A549 (cell line): ENCODE results near the gene CXADR. TPM values are rescaled to one million over a fixed set of nuclear protein-coding genes. Genes with fewer than 3 reads are reported as not detected.
"Not testable (repeated sequence)": the region's sequence is repeated elsewhere in the genome, so short reads cannot be mapped to it uniquely, and the experiment has no call there.

ENCODE experiments used
- ATAC-seq, 2 experiments: fragments of 200-7000 bp in 1 of 2; fragments of >200 bp in 1 of 2; cut with Nextera tagmentation in 1 of 2; cut with Tn5 transposase in 1 of 2; 3 replicates each; pipeline versions ENCODE4 v1.8.0 to v1.9.1; 2018 to 2020; ENCODE audit warnings: mild to moderate bottlenecking in 1 of 2, moderate library complexity in 1 of 2
- CTCF ChIA-PET: fragments of 300-600 bp; sonication (Branson Sonifier 250); formaldehyde crosslinking; extraction: SDS; loops from one replicate; lab custom pipeline; 2021; ENCODE audit warnings: antibody characterized with exemption, inconsistent platforms; lab: Yijun Ruan, JAX
- POLR2A ChIA-PET: fragments of 350-600 bp; formaldehyde crosslinking; extraction: SDS; loops from one replicate; lab custom pipeline; 2021; ENCODE audit warnings: antibody characterized with exemption, inconsistent platforms; lab: Yijun Ruan, JAX
- DNase-seq, 2 experiments: peaks; one replicate each; pipeline versions ENCODE4 v3.0.0 to v3.0.0-alpha.2; 2011 to 2016; ENCODE audit warnings: low read depth in 1 of 2, low spot score in 1 of 2
- FAIRE-seq: peaks from 2 replicates; lab custom pipeline; 2011; peaks lifted over from hg19 to GRCh38; lab: Jason Lieb, UNC
- H3K27ac ChIP-seq, 2 experiments: fragments of >200 bp; sonication (Bioruptor Twin); formaldehyde crosslinking; 3 replicates each; pipeline ENCODE4 v1.5.1; 2016 to 2017
- H3K4me1 ChIP-seq: fragments of >200 bp; sonication (Bioruptor Twin); formaldehyde crosslinking; 3 replicates; pipeline ENCODE4 v1.6.1; 2016
- H3K4me2 ChIP-seq: fragments of >200 bp; sonication (Bioruptor Twin); formaldehyde crosslinking; 3 replicates; pipeline ENCODE4 v1.6.1; 2016
- H3K4me3 ChIP-seq: fragments of >200 bp; sonication (Bioruptor Twin); formaldehyde crosslinking; 3 replicates; pipeline ENCODE4 v1.5.1; 2016
- H3K9me3 ChIP-seq: fragments of >200 bp; sonication (Bioruptor Twin); formaldehyde crosslinking; 3 replicates; pipeline ENCODE4 v1.6.1; 2016
- BHLHE40 ChIP-seq: IDR thresholded peaks from 2 replicates; pipeline ENCODE4 v1.6.1; 2012; ENCODE audit warnings: low read depth, low read length, inconsistent platforms
- EHF ChIP-seq: fragments of 250-450 bp; sonication (Bioruptor Pico); IDR thresholded peaks from 2 replicates; pipeline ENCODE4 v1.5.0; 2020; ENCODE audit warnings: mild to moderate bottlenecking
- GATA3 ChIP-seq: IDR thresholded peaks from 2 replicates; pipeline ENCODE4 v1.6.1; 2012; ENCODE audit warnings: borderline replicate concordance
- HDAC2 ChIP-seq: fragments of 200-600 bp; sonication (generic); IDR thresholded peaks from 2 replicates; pipeline ENCODE4 v1.6.1; 2016
- HOXA7 ChIP-seq: fragments of 250-450 bp; sonication (Bioruptor Pico); IDR thresholded peaks from 2 replicates; pipeline ENCODE4 v1.5.0; 2020; ENCODE audit warnings: mild to moderate bottlenecking, moderate library complexity
- HOXB13 ChIP-seq: fragments of 250-450 bp; sonication (Bioruptor Pico); IDR thresholded peaks from 2 replicates; pipeline ENCODE4 v1.5.0; 2020; ENCODE audit warnings: low read depth, mild to moderate bottlenecking, moderate library complexity
- JUN ChIP-seq, 2 experiments: fragments of >200 bp; sonication (Bioruptor Twin); formaldehyde crosslinking; IDR thresholded peaks; 2 replicates in 1 of 2; 3 replicates in 1 of 2; pipeline ENCODE4 v1.6.1; 2016 to 2017
- MAZ ChIP-seq: fragments of 150-350 bp; IDR thresholded peaks from 2 replicates; pipeline ENCODE4 v1.6.1; 2014; ENCODE audit warnings: antibody characterized with exemption, low read depth, low read length, borderline replicate concordance
- MYC ChIP-seq: IDR thresholded peaks from 2 replicates; pipeline ENCODE4 v1.6.1; 2012; ENCODE audit warnings: mild to moderate bottlenecking, inconsistent platforms, low read length, improper control_type of control experiment, borderline replicate concordance
- NFE2L2 ChIP-seq: fragments of 150-350 bp; conservative IDR thresholded peaks from 2 replicates; pipeline ENCODE4 v1.6.1; 2014; ENCODE audit warnings: low read length
- RAD21 ChIP-seq, 2 experiments: fragments of >200 bp in 1 of 2; sonication (Bioruptor Twin) in 1 of 2; formaldehyde crosslinking in 1 of 2; IDR thresholded peaks in 1 of 2; conservative IDR thresholded peaks in 1 of 2; 2 replicates in 1 of 2; 3 replicates in 1 of 2; pipeline ENCODE4 v1.6.1; 2012 to 2018; ENCODE audit warnings: inconsistent platforms in 1 of 2
- RFX5 ChIP-seq: fragments of 450-650 bp; IDR thresholded peaks from 2 replicates; pipeline ENCODE4 v1.7.1; 2014; ENCODE audit warnings: antibody characterized with exemption, mild to moderate bottlenecking, moderate library complexity
- RNF2 ChIP-seq: fragments of 200-600 bp; sonication (generic); IDR thresholded peaks from 2 replicates; pipeline ENCODE4 v1.6.1; 2016; ENCODE audit warnings: low read depth, mild to moderate bottlenecking, antibody characterized with exemption, moderate library complexity, borderline replicate concordance
- SREBF2 ChIP-seq: fragments of 450-650 bp; IDR thresholded peaks from 2 replicates; pipeline ENCODE4 v1.6.1; 2014; ENCODE audit warnings: mild to moderate bottlenecking, moderate library complexity
- TFCP2L1 ChIP-seq: fragments of 250-450 bp; sonication (Bioruptor Pico); IDR thresholded peaks from 2 replicates; pipeline ENCODE4 v1.5.0; 2021; ENCODE audit warnings: mild to moderate bottlenecking
- ZC3H11A ChIP-seq: fragments of 450-650 bp; IDR thresholded peaks from 2 replicates; pipeline ENCODE4 v1.6.1; 2014; ENCODE audit warnings: antibody characterized with exemption, mild to moderate bottlenecking
- ZNF302 ChIP-seq: fragments of 250-450 bp; sonication (Bioruptor Pico); IDR thresholded peaks from 2 replicates; pipeline ENCODE4 v1.9.0; 2021; ENCODE audit warnings: inconsistent platforms, mild to moderate bottlenecking, moderate library complexity
- WGBS: methylation state at CpG from one replicate; pipeline ENCODE4 v1.1.6; 2017; ENCODE audit errors: missing lambda C conversion rate; 5-methylcytosine and 5-hydroxymethylcytosine counted together
- polyA plus RNA-seq, 4 experiments: library from polyadenylated mRNA; depleted of rRNA in 3 of 4; stranded (reverse); fragments of >200 nt; fragmentation: RNase III in 1 of 4; extraction: RNeasy Plus Mini Kit Qiagen cat#74134 plus additional on column Dnase treatment in 1 of 4; gene quantifications; 2 replicates in 3 of 4; 3 replicates in 1 of 4; pipeline ENCODE4 v1.2.3, GENCODE V29; 2011 to 2017
- TF ChIP-seq, protein P1 (sequence below): IDR thresholded peaks from 2 replicates; pipeline ENCODE4 v1.6.1; 2012
- TF ChIP-seq, protein P2 (sequence below): fragments of 250-450 bp; sonication (Bioruptor Pico); IDR thresholded peaks from 2 replicates; pipeline ENCODE4 v1.5.0; 2021; ENCODE audit warnings: mild to moderate bottlenecking, moderate library complexity, borderline replicate concordance
- TF ChIP-seq, protein P3 (sequence below): IDR thresholded peaks from 2 replicates; pipeline ENCODE4 v1.6.1; 2012; ENCODE audit warnings: low read depth, borderline replicate concordance

The CXADR gene
- polyA plus RNA-seq, 2 of the 4 experiments (the other 2 are of a cell fraction), result 7.7 to 21.7 TPM

DNA sequence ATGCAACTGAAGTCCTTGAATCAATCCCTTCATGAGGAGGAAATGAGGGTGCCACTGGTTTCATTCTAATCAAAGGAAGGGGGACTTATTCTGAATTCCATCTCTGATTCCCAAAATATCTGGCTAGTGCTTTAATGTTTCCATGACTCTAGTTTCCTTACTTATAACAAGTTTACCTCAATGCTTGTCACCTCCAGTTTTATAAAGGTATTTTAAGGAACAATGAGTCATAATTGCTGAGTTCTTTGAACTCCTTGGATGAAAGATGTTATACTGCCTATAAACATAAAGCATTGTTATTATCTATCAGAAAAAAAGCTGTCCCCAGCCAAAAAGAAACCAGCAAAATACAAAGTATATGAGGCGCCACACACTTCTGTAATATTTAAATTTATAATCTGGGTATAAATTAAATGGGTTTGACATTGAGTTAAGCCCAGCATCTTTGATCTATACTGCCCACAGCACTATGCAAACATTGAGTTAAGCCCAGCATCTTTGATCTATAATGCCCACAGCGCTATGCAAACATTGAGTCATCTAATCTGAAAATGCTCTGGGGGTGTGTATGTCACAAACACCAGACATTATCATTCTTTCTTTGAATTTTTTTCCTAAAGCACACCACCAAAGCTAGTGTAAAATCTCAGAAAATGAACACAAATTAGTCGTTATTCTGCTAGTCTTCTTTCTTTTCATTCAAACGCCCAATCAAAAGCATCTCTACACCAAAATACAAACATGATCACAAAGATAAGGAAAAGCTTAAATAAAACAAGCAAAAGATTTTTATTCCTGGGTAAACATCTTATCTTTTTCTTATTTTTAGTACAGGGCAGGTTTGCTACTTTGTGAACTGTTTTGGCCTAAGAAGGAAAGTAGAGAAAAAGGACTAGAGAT is 11.5 kb upstream of the CXADR start (continued):
- TF ChIP-seq ZC3H11A (no peak), NFE2L2 (no peak), GATA3 (peak; percentile 76), JUN (IDR thresholded peaks at IDR 0.05) (peak; percentile 60 to 68; a peak in 3 of 5 replicates), EHF (CRISPR knock-in tag) (no peak), HOXB13 (CRISPR knock-in tag) (no peak)
- TF ChIP-seq, all 56 proteins: peak for 7

DNA sequence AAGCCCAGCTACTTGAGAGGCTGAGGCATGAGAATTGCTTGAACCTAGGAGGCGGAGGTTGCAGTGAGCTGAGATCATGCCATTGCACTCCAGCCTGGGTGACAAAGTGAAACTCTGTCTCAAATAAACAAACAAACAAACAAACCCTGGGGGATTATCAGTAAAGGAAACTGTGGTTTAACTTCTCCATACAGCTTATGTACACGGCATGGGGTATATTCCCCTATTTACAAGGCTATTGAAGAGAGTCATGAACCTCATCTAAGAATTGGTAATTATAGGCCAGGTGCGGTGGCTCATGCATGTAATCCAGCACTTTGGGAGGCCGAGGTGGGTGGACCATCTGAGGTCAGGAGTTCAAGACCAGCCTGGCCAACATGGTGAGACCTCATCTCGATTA is 9.9 kb upstream of the CXADR start:
- ATAC-seq, H3K4me3 ChIP-seq, FAIRE-seq, POLR2A ChIA-PET, H3K4me2 ChIP-seq, H3K27ac ChIP-seq, DNase-seq, H3K9me3 ChIP-seq: not testable (repeated sequence)
- 70% methylated on average over 5 of the region's 5 CpGs for WGBS
- CTCF ChIA-PET, result interaction anchor here (1.0 to 2.3 kb wide), 2 partner anchors 9 to 116 kb away, joined by 3 to 8 read pairs; partner anchors contain the start of gene CXADR
- H3K4me1 ChIP-seq, result peaks cover 16% of the 10 kb centered on the region

DNA sequence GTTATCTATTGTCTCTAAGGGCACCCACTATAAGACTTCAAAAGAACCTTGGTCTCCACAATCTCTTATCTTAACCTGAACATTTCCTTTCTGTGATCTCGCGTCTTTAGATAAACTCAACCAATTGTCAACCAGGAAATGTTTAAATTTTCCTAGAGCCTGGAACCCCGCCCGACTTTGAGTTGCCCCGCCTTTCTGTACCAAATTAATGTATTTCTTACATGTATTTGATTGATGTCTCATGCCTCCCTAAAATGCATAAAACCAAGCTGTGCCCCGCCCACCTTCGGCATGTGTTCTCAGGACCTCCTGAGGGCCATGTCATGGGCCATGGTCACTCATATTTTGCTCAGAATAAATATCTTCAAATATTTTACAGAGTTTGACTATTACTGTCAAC is 5.9 kb upstream of the CXADR start:
- POLR2A ChIA-PET, result no interaction called here
- 71% methylated on average over 7 of the region's 7 CpGs for WGBS
- Histone ChIP-seq H3K9me3 (0 out of 3 replicates have a peak, but pooled peaks cover 3% of the 10 kb centered on the region), H3K27ac (no peak overlapping the region), H3K4me2 (no peak overlapping the region), H3K4me1 (peaks cover 6% of the 10 kb centered on the region), H3K4me3 (no peak overlapping the region)
- DNase-seq (no peak), FAIRE-seq (no peak), ATAC-seq (no peak)
- CTCF ChIA-PET, result no interaction called here
- TF ChIP-seq, protein P1, sequence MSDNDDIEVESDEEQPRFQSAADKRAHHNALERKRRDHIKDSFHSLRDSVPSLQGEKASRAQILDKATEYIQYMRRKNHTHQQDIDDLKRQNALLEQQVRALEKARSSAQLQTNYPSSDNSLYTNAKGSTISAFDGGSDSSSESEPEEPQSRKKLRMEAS, result no peak
- no peak for TF ChIP-seq HDAC2
- TF ChIP-seq RAD21 (conservative IDR thresholded peaks at IDR 0.05 in 1 of 2, IDR thresholded peaks at IDR 0.05 in 1 of 2), result no peak
- no peak for TF ChIP-seq GATA3
- no peak for TF ChIP-seq ZNF302 (CRISPR knock-in tag)
- TF ChIP-seq, protein P2, sequence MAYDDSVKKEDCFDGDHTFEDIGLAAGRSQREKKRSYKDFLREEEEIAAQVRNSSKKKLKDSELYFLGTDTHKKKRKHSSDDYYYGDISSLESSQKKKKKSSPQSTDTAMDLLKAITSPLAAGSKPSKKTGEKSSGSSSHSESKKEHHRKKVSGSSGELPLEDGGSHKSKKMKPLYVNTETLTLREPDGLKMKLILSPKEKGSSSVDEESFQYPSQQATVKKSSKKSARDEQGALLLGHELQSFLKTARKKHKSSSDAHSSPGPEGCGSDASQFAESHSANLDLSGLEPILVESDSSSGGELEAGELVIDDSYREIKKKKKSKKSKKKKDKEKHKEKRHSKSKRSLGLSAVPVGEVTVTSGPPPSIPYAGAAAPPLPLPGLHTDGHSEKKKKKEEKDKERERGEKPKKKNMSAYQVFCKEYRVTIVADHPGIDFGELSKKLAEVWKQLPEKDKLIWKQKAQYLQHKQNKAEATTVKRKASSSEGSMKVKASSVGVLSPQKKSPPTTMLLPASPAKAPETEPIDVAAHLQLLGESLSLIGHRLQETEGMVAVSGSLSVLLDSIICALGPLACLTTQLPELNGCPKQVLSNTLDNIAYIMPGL (CRISPR knock-in tag), result no peak
- no peak for TF ChIP-seq SREBF2
- TF ChIP-seq RFX5, result no peak
- no peak for TF ChIP-seq MAZ
- TF ChIP-seq HOXA7 (CRISPR knock-in tag), result no peak
- TF ChIP-seq, protein P3, sequence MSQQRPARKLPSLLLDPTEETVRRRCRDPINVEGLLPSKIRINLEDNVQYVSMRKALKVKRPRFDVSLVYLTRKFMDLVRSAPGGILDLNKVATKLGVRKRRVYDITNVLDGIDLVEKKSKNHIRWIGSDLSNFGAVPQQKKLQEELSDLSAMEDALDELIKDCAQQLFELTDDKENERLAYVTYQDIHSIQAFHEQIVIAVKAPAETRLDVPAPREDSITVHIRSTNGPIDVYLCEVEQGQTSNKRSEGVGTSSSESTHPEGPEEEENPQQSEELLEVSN, result no peak
- TF ChIP-seq BHLHE40, result no peak
- TF ChIP-seq NFE2L2, result no peak
- no peak for TF ChIP-seq TFCP2L1 (CRISPR knock-in tag)
- no peak for TF ChIP-seq RNF2
- TF ChIP-seq MYC, result no peak
